Lung (tissue), 12 donors: Measurements from ENCODE around the gene MOCOS. TPM values are rescaled to one million over a fixed set of nuclear protein-coding genes. Genes with fewer than 3 reads are reported as not detected.
A peak's percentile ranks its signal among the peaks of the same experiment; 100 is the strongest.

ENCODE experiments used
- ATAC-seq: fragments of 200-7000 bp; cut with Tn5 transposase; one replicate; pipeline ENCODE4 v1.9.1; 2020; ENCODE audit warnings: moderate number of reproducible peaks; ENCODE audit not compliant: insufficient read depth, low FRiP score
- DNase-seq, 3 donors: peaks; one replicate each; pipeline ENCODE4 v3.0.0-alpha.2; 2013 to 2017
- H3K27ac ChIP-seq, 2 donors: one replicate each; pipeline ENCODE4 v1.5.1; 2013; ENCODE audit warnings: mild to moderate bottlenecking in 2 of 2, moderate library complexity in 2 of 2, control low read depth in 1 of 2, inconsistent platforms in 1 of 2, low read depth in 1 of 2, low read length in 1 of 2
- H3K27me3 ChIP-seq, 3 donors: one replicate each; pipeline ENCODE4 v1.5.1; 2013; ENCODE audit warnings: low read length in 2 of 3; ENCODE audit not compliant: control insufficient read depth in 3 of 3, insufficient read depth in 3 of 3
- H3K36me3 ChIP-seq, 4 donors: one replicate each; pipeline ENCODE4 v1.5.1; 2013; ENCODE audit warnings: low read length in 4 of 4, mild to moderate bottlenecking in 1 of 4, moderate library complexity in 1 of 4; ENCODE audit not compliant: control insufficient read depth in 4 of 4, insufficient read depth in 4 of 4
- H3K4me1 ChIP-seq, 5 donors: one replicate each; pipeline ENCODE4 v1.5.1; 2013; ENCODE audit warnings: low read length in 5 of 5, mild to moderate bottlenecking in 2 of 5, moderate library complexity in 1 of 5; ENCODE audit not compliant: control insufficient read depth in 5 of 5, insufficient read depth in 5 of 5
- H3K4me3 ChIP-seq: one replicate; pipeline ENCODE4 v1.5.1; 2013; ENCODE audit warnings: mild to moderate bottlenecking, control low read depth, moderate library complexity
- H3K9ac ChIP-seq, 2 donors: one replicate each; pipeline ENCODE4 v1.5.1; 2013; ENCODE audit warnings: low read length in 2 of 2, control low read depth in 1 of 2; ENCODE audit not compliant: insufficient read depth in 1 of 2
- H3K9me3 ChIP-seq, 4 donors: one replicate each; pipeline ENCODE4 v1.5.1; 2013; ENCODE audit warnings: low read length in 3 of 4, mild to moderate bottlenecking in 1 of 4, moderate library complexity in 1 of 4; ENCODE audit not compliant: control insufficient read depth in 4 of 4, insufficient read depth in 3 of 4
- WGBS, 2 donors: extraction: QIAGEN DNeasy Blood & Tissue Kit; methylation state at CpG; one replicate each; pipeline ENCODE4 v1.1.7; 2013; 5-methylcytosine and 5-hydroxymethylcytosine counted together
- polyA plus RNA-seq, 2 donors: library from polyadenylated mRNA; stranded (reverse); fragments of 200-250 nt; gene quantifications; one replicate each; pipeline ENCODE4 v1.2.1, GENCODE V29; 2013
- total RNA-seq, 2 donors: library from RNA; depleted of rRNA in 1 of 2; stranded (reverse); fragments of >200 nt in 1 of 2; gene quantifications; one replicate each; pipeline ENCODE4 v1.2.1, GENCODE V29; 2014 to 2021
- TF ChIP-seq, protein P1 (sequence below): IDR thresholded peaks from 2 replicates; pipeline ENCODE4 v1.5.1; 2012; ENCODE audit warnings: mild to moderate bottlenecking; ENCODE audit errors: control extremely low read depth, extremely low read depth
- donor health status: control.
- donor health status: control.
- donor health status: Bipolar disorder and iron deficiency.
- donor health status: healthy.
- donor health status: DM: yes; HTN: yes; CAD: no.

The MOCOS gene
- total and polyA plus RNA-seq, 4 donors = 0.68 to 4.1 (median 3.2) TPM

DNA sequence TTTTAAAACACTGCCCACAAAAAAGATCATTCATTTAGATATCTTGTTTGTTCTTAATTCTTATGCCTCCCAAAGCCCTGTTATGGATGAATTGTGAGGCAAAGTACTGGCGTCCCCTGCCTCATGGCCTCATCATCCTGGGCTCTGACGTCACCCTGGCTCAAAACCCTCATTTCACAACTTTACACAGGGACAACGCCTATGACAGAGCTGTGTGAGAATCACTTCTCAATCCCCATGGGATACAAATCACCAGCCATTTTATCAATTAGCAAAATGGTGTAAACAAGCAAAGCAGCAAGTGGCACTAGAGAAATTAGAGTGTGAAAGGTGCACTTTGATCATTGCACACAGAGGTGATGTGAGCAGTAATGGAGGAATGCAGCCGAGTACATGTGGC lies 126.8 kb downstream of the MOCOS start:
- no peak for ATAC-seq
- 75 to 78% methylated on average over 4 of the region's 4 CpGs for WGBS, 2 donors
- H3K9me3 ChIP-seq = no peaks in the 10 kb centered on the region
- H3K4me3 ChIP-seq = no peak overlapping the region
- H3K36me3 ChIP-seq = no peaks in the 10 kb centered on the region
- DNase-seq = no peak
- H3K4me1 ChIP-seq = peaks cover 0 to 23% (median 0%) of the 10 kb centered on the region in 5 donors
- H3K27ac ChIP-seq = peak overlapping the region in 1 of 2 donors; percentile 85
- no peak overlapping the region for H3K9ac ChIP-seq
- H3K27me3 ChIP-seq = peaks cover 0 to 7% (median 3%) of the 10 kb centered on the region in 3 donors
- TF ChIP-seq, protein P1, sequence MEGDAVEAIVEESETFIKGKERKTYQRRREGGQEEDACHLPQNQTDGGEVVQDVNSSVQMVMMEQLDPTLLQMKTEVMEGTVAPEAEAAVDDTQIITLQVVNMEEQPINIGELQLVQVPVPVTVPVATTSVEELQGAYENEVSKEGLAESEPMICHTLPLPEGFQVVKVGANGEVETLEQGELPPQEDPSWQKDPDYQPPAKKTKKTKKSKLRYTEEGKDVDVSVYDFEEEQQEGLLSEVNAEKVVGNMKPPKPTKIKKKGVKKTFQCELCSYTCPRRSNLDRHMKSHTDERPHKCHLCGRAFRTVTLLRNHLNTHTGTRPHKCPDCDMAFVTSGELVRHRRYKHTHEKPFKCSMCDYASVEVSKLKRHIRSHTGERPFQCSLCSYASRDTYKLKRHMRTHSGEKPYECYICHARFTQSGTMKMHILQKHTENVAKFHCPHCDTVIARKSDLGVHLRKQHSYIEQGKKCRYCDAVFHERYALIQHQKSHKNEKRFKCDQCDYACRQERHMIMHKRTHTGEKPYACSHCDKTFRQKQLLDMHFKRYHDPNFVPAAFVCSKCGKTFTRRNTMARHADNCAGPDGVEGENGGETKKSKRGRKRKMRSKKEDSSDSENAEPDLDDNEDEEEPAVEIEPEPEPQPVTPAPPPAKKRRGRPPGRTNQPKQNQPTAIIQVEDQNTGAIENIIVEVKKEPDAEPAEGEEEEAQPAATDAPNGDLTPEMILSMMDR = no peak

DNA sequence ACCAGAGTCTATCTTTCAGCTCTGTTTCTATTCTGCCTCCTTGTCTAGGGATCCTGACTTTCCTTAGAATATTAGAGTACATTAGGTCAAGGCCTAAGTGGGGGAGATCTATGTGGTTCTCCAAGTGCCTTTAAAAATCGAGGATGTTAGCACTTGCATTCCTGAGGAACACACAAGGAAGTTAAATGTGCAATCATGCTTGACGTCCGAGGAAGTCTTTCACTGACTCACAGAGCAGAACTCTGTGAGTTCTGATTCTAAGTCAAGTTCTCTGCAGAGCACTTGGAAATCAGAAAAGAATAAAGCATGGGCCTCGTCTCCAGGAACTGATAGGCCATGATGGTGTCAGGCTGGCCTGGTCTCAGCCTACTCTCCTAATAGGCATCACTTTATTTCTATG lies 127.5 kb downstream of the MOCOS start:
- no peak for DNase-seq
- Histone ChIP-seq H3K36me3 (no peaks in the 10 kb centered on the region), H3K9me3 (no peaks in the 10 kb centered on the region), H3K27me3 (peaks cover 0 to 3% (median under 1%) of the 10 kb centered on the region in 3 donors), H3K27ac (peak overlapping the region in 1 of 2 donors; percentile 85), H3K4me1 (peaks cover 0 to 20% (median 0%) of the 10 kb centered on the region in 5 donors), H3K4me3 (no peak overlapping the region), H3K9ac (no peak overlapping the region)
- 36 to 56% methylated on average over 4 of the region's 4 CpGs for WGBS, 2 donors
- TF ChIP-seq, protein P1 = no peak
- ATAC-seq = no peak

DNA sequence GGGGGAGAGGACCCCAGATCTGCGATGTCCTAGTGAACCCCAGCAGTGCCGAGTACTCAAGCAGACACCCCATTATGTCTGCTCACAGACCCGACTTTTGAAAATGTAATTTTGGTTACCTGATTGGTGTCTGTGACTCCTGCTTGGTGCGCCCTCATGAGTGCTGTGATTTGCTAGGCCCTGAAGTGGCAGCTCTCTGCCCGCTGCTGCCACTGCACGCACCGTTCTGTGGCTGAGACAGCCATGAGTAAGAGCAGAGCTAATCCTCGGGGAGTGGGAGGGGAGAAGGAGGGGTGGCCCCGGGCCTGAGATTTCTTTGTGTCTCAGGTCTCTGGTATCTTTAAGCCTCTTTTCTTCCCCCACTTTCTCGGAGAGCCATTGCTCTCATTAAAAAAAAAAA lies 128.4 kb downstream of the MOCOS start:
- no peaks in the 10 kb centered on the region for H3K36me3 ChIP-seq
- H3K27me3 ChIP-seq = peaks cover 0 to 3% (median 0%) of the 10 kb centered on the region in 3 donors
- DNase-seq (no peak), ATAC-seq (no peak)
- H3K9ac ChIP-seq = no peak overlapping the region
- no peaks in the 10 kb centered on the region for H3K9me3 ChIP-seq
- peak overlapping the region in 1 of 2 donors; percentile 67 for H3K27ac ChIP-seq
- TF ChIP-seq, protein P1 = no peak
- H3K4me3 ChIP-seq = no peak overlapping the region
- 77 to 82% methylated on average over 10 of the region's 10 CpGs for WGBS, 2 donors
- peaks cover 0 to 19% (median 0%) of the 10 kb centered on the region in 5 donors for H3K4me1 ChIP-seq

DNA sequence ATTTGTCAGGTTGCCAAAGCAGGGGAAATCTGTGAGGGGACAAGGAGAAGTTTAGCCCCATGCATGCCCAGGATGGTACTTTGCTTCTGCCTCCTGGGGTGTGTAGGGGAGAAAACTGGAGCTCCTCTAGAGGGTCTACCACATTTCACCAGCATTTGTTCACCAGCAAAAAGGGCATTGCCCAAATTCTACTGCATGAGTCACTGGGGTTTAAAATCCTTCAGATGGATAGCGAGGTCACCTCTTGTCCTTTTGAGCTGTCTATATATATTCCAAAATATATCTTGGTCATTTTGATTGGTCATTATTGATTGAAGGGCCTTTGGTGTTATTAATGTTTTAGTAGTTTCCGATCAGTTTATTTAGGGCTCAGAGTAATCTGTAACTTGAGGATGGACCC lies 128.9 kb downstream of the MOCOS start:
- Histone ChIP-seq H3K4me1 (peaks cover 0 to 19% (median 0%) of the 10 kb centered on the region in 5 donors), H3K9ac (no peak overlapping the region), H3K9me3 (no peaks in the 10 kb centered on the region), H3K27ac (peak overlapping the region in 1 of 2 donors; percentile 55), H3K27me3 (peaks cover 0 to 3% (median 0%) of the 10 kb centered on the region in 3 donors), H3K36me3 (no peaks in the 10 kb centered on the region), H3K4me3 (no peak overlapping the region)
- no peak for DNase-seq
- 89% methylated on average over 2 of the region's 2 CpGs for WGBS, 2 donors
- TF ChIP-seq, protein P1 = no peak
- no peak for ATAC-seq
